VCaP (cell line): ENCODE data around the gene PFDN6.

ENCODE experiments used
- H3K27ac ChIP-seq: fragments of 450-650 bp; 2 replicates; pipeline ENCODE4 v1.5.1; 2017
- CTCF ChIP-seq: fragments of 450-650 bp; conservative IDR thresholded peaks from 2 replicates; pipeline ENCODE4 v1.5.1; 2017; ENCODE audit warnings: mild to moderate bottlenecking, moderate library complexity

Gene PFDN6

GRCh38 chr6:33288921-33289783, at the start of gene PFDN6, which contains the start of gene WDR46:
Gene PFDN6 (plus strand): TSS chr6:33289601. CDS start chr6:33289857, 256 bp downstream.
Gene WDR46 (minus strand): TSS chr6:33289239. CDS start chr6:33289170, 69 bp downstream.
- peak within 1 kb of the TSS; percentile 81 for H3K27ac ChIP-seq
- no peak for TF ChIP-seq CTCF

GRCh38 chr6:33241968-33242367, 47.4 kb upstream of the PFDN6 start:
- no peak for TF ChIP-seq CTCF
- no peak overlapping the region for H3K27ac ChIP-seq

GRCh38 chr6:33243476-33243875, 45.9 kb upstream of the PFDN6 start:
- H3K27ac ChIP-seq = no peak overlapping the region
- no peak for TF ChIP-seq CTCF

- H3K27ac ChIP-seq = peak overlapping the region; percentile 98
- TF ChIP-seq CTCF = peak; percentile 99
These were observed 41.3 kb upstream of the PFDN6 start for GRCh38 chr6:33247977-33248642.

- peak; percentile 51 for TF ChIP-seq CTCF
- H3K27ac ChIP-seq = peak overlapping the region; percentile 98
These were observed 40.8 kb upstream of the PFDN6 start for GRCh38 chr6:33248643-33248931.

- TF ChIP-seq CTCF = no peak
- H3K27ac ChIP-seq = peak overlapping the region; percentile 98
These were observed 40.3 kb upstream of the PFDN6 start for GRCh38 chr6:33248932-33249731.
